Breast epithelium (tissue), 3 donors: Measurements from ENCODE around the gene NAA15.

Source experiments
- CTCF ChIP-seq, 3 donors: fragments of 450-650 bp; IDR thresholded peaks; one replicate each; pipeline ENCODE4 v1.5.1; 2016 to 2017; ENCODE audit warnings: antibody characterized with exemption in 3 of 3, mild to moderate bottlenecking in 3 of 3, moderate library complexity in 3 of 3
- POLR2A ChIP-seq: fragments of 450-650 bp; IDR thresholded peaks from one replicate; pipeline ENCODE4 v1.6.1; 2016; ENCODE audit warnings: antibody characterized with exemption, mild to moderate bottlenecking, moderate library complexity
- POLR2AphosphoS5 ChIP-seq, 3 donors: sonication (generic); formaldehyde crosslinking; IDR thresholded peaks; one replicate each; pipeline ENCODE4 v1.6.1; 2017; ENCODE audit warnings: antibody characterized with exemption in 3 of 3

- TF ChIP-seq POLR2AphosphoS5 (IDR thresholded peaks at IDR 0.05) = no peak
- no peak for TF ChIP-seq CTCF (IDR thresholded peaks at IDR 0.05)
- TF ChIP-seq POLR2A = no peak
Measured at GRCh38 chr4:139312552-139313332, 11.4 kb downstream of the NAA15 start.
